T-helper 1 cell treated with Interleukin-12 subunit alpha and Interleukin-12 subunit beta and Interleukin-4 antibody, amounts not matched to agents 30 μg/mL and 1 μg/mL, for 36 hours (primary cell): ENCODE measurements around the gene SALL2.
"Not testable (repeated sequence)": the region's sequence is repeated elsewhere in the genome, so short reads cannot be mapped to it uniquely, and the experiment has no call there.

Source experiments
- H3K27ac Mint-ChIP-seq: one replicate; pipeline ENCODE4 v1.8.0; 2021; ENCODE audit warnings: mild to moderate bottlenecking, mixed read lengths
- H3K27me3 Mint-ChIP-seq: one replicate; pipeline ENCODE4 v1.8.0; 2021; ENCODE audit warnings: low read depth, mixed read lengths
- H3K36me3 Mint-ChIP-seq: one replicate; pipeline ENCODE4 v1.8.0; 2021; ENCODE audit warnings: low read depth, mixed read lengths
- H3K4me1 Mint-ChIP-seq: one replicate; pipeline ENCODE4 v1.8.0; 2021; ENCODE audit warnings: low read depth, mixed read lengths
- H3K4me3 Mint-ChIP-seq: one replicate; pipeline ENCODE4 v1.8.0; 2021; ENCODE audit warnings: mild to moderate bottlenecking, moderate library complexity, mixed read lengths
- H3K9me3 Mint-ChIP-seq: one replicate; pipeline ENCODE4 v1.8.0; 2021; ENCODE audit warnings: mixed read lengths

SALL2 gene

GRCh38 chr14:21525962-21526671 lies at the start of gene SALL2:
Gene SALL2, minus strand, starts transcription at chr14:21526346. Its CDS starts 219 bp downstream, at chr14:21526127.
- Mint-ChIP-seq H3K4me1 (peaks cover 9% of the 10 kb centered on the region), H3K36me3 (no peaks in the 10 kb centered on the region)

GRCh38 chr14:21575661-21576060 lies 49.5 kb upstream of the SALL2 start:
- no peaks in the 10 kb centered on the region for H3K4me1 Mint-ChIP-seq
- no peak overlapping the region for H3K4me3 Mint-ChIP-seq
- no peaks in the 10 kb centered on the region for H3K9me3 Mint-ChIP-seq
- no peak overlapping the region for H3K27ac Mint-ChIP-seq
- H3K36me3 Mint-ChIP-seq, result no peaks in the 10 kb centered on the region
- H3K27me3 Mint-ChIP-seq, result peaks cover 15% of the 10 kb centered on the region

More at GRCh38 chr14:21525962-21526671, at the start of gene SALL2:
- Mint-ChIP-seq H3K4me3 (peak within 1 kb of the TSS; percentile 87), H3K9me3 (no peaks in the 10 kb centered on the region), H3K27me3 (no peaks in the 10 kb centered on the region), H3K27ac (peak within 1 kb of the TSS; percentile 22)

GRCh38 chr14:21572604-21573003 lies 46.5 kb upstream of the SALL2 start:
- Mint-ChIP-seq H3K4me1 (no peaks in the 10 kb centered on the region), H3K27me3 (peaks cover 10% of the 10 kb centered on the region)

GRCh38 chr14:21558703-21559170 lies 32.6 kb upstream of the SALL2 start:
- Mint-ChIP-seq H3K27me3 (no peaks in the 10 kb centered on the region), H3K9me3 (no peaks in the 10 kb centered on the region), H3K4me1 (peaks cover 2% of the 10 kb centered on the region), H3K4me3 (no peak overlapping the region), H3K27ac (no peak overlapping the region), H3K36me3 (no peaks in the 10 kb centered on the region)

More at GRCh38 chr14:21572604-21573003, 46.5 kb upstream of the SALL2 start:
- Mint-ChIP-seq H3K27ac (no peak overlapping the region), H3K4me3 (no peak overlapping the region), H3K9me3 (no peaks in the 10 kb centered on the region), H3K36me3 (no peaks in the 10 kb centered on the region)

GRCh38 chr14:21557084-21557901 lies 31.1 kb upstream of the SALL2 start:
- Mint-ChIP-seq H3K27me3 (no peaks in the 10 kb centered on the region), H3K27ac (no peak overlapping the region), H3K4me1 (peaks cover 2% of the 10 kb centered on the region), H3K9me3 (no peaks in the 10 kb centered on the region), H3K36me3 (no peaks in the 10 kb centered on the region), H3K4me3 (no peak overlapping the region)

- H3K9me3 Mint-ChIP-seq, result no peaks in the 10 kb centered on the region
- H3K4me1 Mint-ChIP-seq, result peaks cover 2% of the 10 kb centered on the region
- H3K27me3 Mint-ChIP-seq, result no peaks in the 10 kb centered on the region
- no peaks in the 10 kb centered on the region for H3K36me3 Mint-ChIP-seq
- no peak overlapping the region for H3K4me3 Mint-ChIP-seq
- no peak overlapping the region for H3K27ac Mint-ChIP-seq
Measured at GRCh38 chr14:21556378-21557083, 30.4 kb upstream of the SALL2 start.

GRCh38 chr14:21553266-21553665 lies 27.1 kb upstream of the SALL2 start:
- Mint-ChIP-seq H3K27me3 (no peaks in the 10 kb centered on the region), H3K4me1 (peaks cover 2% of the 10 kb centered on the region)

GRCh38 chr14:21544588-21544987 lies 18.4 kb upstream of the SALL2 start:
- not testable (repeated sequence) for H3K4me1 Mint-ChIP-seq, H3K9me3 Mint-ChIP-seq, H3K27ac Mint-ChIP-seq, H3K36me3 Mint-ChIP-seq, H3K4me3 Mint-ChIP-seq
- peaks cover 18% of the 10 kb centered on the region for H3K27me3 Mint-ChIP-seq

More at GRCh38 chr14:21553266-21553665, 27.1 kb upstream of the SALL2 start:
- H3K9me3 Mint-ChIP-seq, result no peaks in the 10 kb centered on the region
- H3K36me3 Mint-ChIP-seq, result no peaks in the 10 kb centered on the region
- no peak overlapping the region for H3K27ac Mint-ChIP-seq
- H3K4me3 Mint-ChIP-seq, result no peak overlapping the region

GRCh38 chr14:21543963-21544362 lies 17.8 kb upstream of the SALL2 start:
- H3K4me1 Mint-ChIP-seq, result no peaks in the 10 kb centered on the region
- H3K9me3 Mint-ChIP-seq, result no peaks in the 10 kb centered on the region

GRCh38 chr14:21543521-21543960 lies 17.4 kb upstream of the SALL2 start:
- Mint-ChIP-seq H3K4me3 (no peak overlapping the region), H3K27me3 (peaks cover 28% of the 10 kb centered on the region), H3K9me3 (no peaks in the 10 kb centered on the region), H3K4me1 (no peaks in the 10 kb centered on the region), H3K27ac (no peak overlapping the region), H3K36me3 (no peaks in the 10 kb centered on the region)

More at GRCh38 chr14:21543963-21544362, 17.8 kb upstream of the SALL2 start:
- Mint-ChIP-seq H3K4me3 (no peak overlapping the region), H3K27ac (no peak overlapping the region), H3K36me3 (no peaks in the 10 kb centered on the region), H3K27me3 (peaks cover 24% of the 10 kb centered on the region)

GRCh38 chr14:21541413-21542074 lies 15.4 kb upstream of the SALL2 start:
- Mint-ChIP-seq H3K27ac (no peak overlapping the region), H3K9me3 (no peaks in the 10 kb centered on the region), H3K4me3 (no peak overlapping the region), H3K36me3 (peaks cover 2% of the 10 kb centered on the region), H3K27me3 (peaks cover 47% of the 10 kb centered on the region), H3K4me1 (no peaks in the 10 kb centered on the region)

GRCh38 chr14:21539189-21539940 lies 13.2 kb upstream of the SALL2 start:
- peaks cover 2% of the 10 kb centered on the region for H3K36me3 Mint-ChIP-seq
- peaks cover 64% of the 10 kb centered on the region for H3K27me3 Mint-ChIP-seq
- no peak overlapping the region for H3K27ac Mint-ChIP-seq
- H3K4me1 Mint-ChIP-seq, result peaks cover 3% of the 10 kb centered on the region
- no peak overlapping the region for H3K4me3 Mint-ChIP-seq
- no peaks in the 10 kb centered on the region for H3K9me3 Mint-ChIP-seq

GRCh38 chr14:21537090-21537424 lies 10.9 kb upstream of the SALL2 start:
- Mint-ChIP-seq H3K36me3 (peaks cover 2% of the 10 kb centered on the region), H3K9me3 (no peaks in the 10 kb centered on the region), H3K4me1 (peaks cover 3% of the 10 kb centered on the region), H3K27ac (no peak overlapping the region), H3K4me3 (peak overlapping the region; percentile 19), H3K27me3 (peaks cover 65% of the 10 kb centered on the region)
